HepG2 (cell line): ENCODE results near the gene BAIAP3. TPM values are rescaled to one million over a fixed set of nuclear protein-coding genes. Genes with fewer than 3 reads are reported as not detected.

Experiments
- KLF9 ChIP-seq: IDR thresholded peaks from 2 replicates; pipeline ENCODE4 v1.6.1; 2016; ENCODE audit warnings: low read depth
- NFE2 ChIP-seq: sonication (generic); formaldehyde crosslinking; IDR thresholded peaks from 2 replicates; pipeline ENCODE4 v1.4.0; 2020; ENCODE audit warnings: missing genetic modification reagents
- NFYB ChIP-seq: sonication (generic); formaldehyde crosslinking; IDR thresholded peaks from 2 replicates; pipeline ENCODE4 v1.4.0; 2020; ENCODE audit warnings: missing genetic modification reagents
- ZNF263 ChIP-seq: sonication (generic); formaldehyde crosslinking; IDR thresholded peaks from 2 replicates; pipeline ENCODE4 v1.4.0; 2020; ENCODE audit warnings: missing genetic modification reagents
- ZNF331 ChIP-seq: sonication (generic); formaldehyde crosslinking; IDR thresholded peaks from 2 replicates; pipeline ENCODE4 v1.4.0; 2020; ENCODE audit warnings: missing genetic modification reagents
- ZNF572 ChIP-seq: sonication (generic); formaldehyde crosslinking; IDR thresholded peaks from 2 replicates; pipeline ENCODE4 v1.5.1; 2020; ENCODE audit warnings: mild to moderate bottlenecking, missing genetic modification reagents
- ZNF720 ChIP-seq: sonication (generic); formaldehyde crosslinking; IDR thresholded peaks from 2 replicates; pipeline ENCODE4 v1.4.0; 2020; ENCODE audit warnings: missing genetic modification reagents
- polyA plus RNA-seq, 8 experiments: library from polyadenylated mRNA; depleted of rRNA in 3 of 8; stranded (reverse) in 7 of 8; unstranded in 1 of 8; fragments of >200 nt; fragmentation: Illumina TruSeq in 4 of 8; extraction: Trizol in 4 of 8; gene quantifications; 2 replicates each; pipeline versions ENCODE4 v1.2.1 to v1.2.3, GENCODE V29; 2011 to 2016; ENCODE audit warnings: low read depth in 4 of 8, missing spikeins in 1 of 8, mixed read lengths in 1 of 8; ENCODE audit not compliant: insufficient read depth in 1 of 8
- total RNA-seq, 5 experiments: library from RNA; depleted of rRNA; stranded (reverse); fragments of >200 nt; fragmentation: Illumina TruSeq; extraction: Trizol; gene quantifications; 2 replicates each; pipeline ENCODE4 v1.2.3, GENCODE V29; 2016; ENCODE audit warnings: low read depth in 1 of 5
- TF ChIP-seq, protein P1 (sequence below): IDR thresholded peaks from 2 replicates; pipeline ENCODE4 v1.4.0; 2020; ENCODE audit warnings: mild to moderate bottlenecking, missing genetic modification reagents
- TF ChIP-seq, protein P2 (sequence below): sonication (generic); formaldehyde crosslinking; IDR thresholded peaks from one replicate; pipeline ENCODE4 v1.5.1; 2020; ENCODE audit warnings: mild to moderate bottlenecking, missing genetic modification reagents; ENCODE audit errors: not compliant biosample characterization
- TF ChIP-seq, protein P3 (sequence below): sonication (generic); formaldehyde crosslinking; IDR thresholded peaks from 2 replicates; pipeline ENCODE4 v1.5.0; 2020; ENCODE audit warnings: missing genetic modification reagents, mild to moderate bottlenecking, borderline replicate concordance
- TF ChIP-seq, protein P4 (sequence below): sonication (generic); formaldehyde crosslinking; IDR thresholded peaks from 2 replicates; pipeline ENCODE4 v1.8.1; 2023; ENCODE audit warnings: mild to moderate bottlenecking, missing genetic modification reagents
- TF ChIP-seq, protein P5 (sequence below): sonication (generic); formaldehyde crosslinking; IDR thresholded peaks from 2 replicates; pipeline ENCODE4 v1.4.0; 2020; ENCODE audit warnings: missing genetic modification reagents

BAIAP3 gene
- total and polyA plus RNA-seq, 2 of the 13 experiments (the other 11 are each of a cell fraction or from before 2014, with no cell fraction given) = 3.2 to 5.7 TPM

DNA sequence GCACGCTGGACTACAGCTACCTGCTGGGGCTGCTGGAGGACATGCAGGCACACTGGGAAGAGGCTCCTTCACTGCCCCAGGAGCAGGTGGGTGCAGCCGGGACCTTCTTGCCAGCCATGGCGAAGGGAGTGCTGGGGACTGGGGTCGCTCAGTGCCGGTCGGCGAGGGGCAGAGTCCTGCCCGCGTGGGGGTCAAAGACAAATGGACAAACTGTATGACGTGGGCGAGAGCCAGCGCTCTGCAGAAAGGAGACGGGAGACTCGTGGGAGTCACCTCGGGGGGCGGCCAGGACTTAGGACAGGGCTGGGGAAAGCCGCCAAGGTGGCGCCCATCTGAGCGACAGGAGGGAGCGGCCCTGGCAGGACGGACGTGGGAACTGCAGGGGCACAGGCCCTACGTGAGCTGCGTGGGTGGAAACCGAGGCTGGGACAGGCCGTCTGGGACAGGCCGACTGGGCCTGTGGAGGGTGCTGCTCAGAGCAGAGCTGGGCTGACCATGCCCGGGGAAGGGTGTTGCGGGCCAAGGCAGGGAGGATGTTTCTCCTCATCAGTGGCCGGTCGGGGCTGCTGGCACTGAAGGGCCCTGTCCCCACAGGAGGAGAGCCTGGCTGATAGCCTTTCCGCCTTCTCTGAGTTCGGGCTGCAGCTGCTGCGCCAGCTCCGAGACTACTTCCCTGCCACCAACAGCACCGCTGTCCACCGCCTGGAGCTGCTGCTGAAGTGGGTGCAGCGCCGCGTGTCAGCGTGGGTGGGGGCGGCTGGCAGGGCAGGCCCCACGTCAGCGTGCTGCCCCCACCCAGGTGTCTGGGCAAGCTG, 10.2 kb downstream of the BAIAP3 start (continued):
- TF ChIP-seq, protein P1, sequence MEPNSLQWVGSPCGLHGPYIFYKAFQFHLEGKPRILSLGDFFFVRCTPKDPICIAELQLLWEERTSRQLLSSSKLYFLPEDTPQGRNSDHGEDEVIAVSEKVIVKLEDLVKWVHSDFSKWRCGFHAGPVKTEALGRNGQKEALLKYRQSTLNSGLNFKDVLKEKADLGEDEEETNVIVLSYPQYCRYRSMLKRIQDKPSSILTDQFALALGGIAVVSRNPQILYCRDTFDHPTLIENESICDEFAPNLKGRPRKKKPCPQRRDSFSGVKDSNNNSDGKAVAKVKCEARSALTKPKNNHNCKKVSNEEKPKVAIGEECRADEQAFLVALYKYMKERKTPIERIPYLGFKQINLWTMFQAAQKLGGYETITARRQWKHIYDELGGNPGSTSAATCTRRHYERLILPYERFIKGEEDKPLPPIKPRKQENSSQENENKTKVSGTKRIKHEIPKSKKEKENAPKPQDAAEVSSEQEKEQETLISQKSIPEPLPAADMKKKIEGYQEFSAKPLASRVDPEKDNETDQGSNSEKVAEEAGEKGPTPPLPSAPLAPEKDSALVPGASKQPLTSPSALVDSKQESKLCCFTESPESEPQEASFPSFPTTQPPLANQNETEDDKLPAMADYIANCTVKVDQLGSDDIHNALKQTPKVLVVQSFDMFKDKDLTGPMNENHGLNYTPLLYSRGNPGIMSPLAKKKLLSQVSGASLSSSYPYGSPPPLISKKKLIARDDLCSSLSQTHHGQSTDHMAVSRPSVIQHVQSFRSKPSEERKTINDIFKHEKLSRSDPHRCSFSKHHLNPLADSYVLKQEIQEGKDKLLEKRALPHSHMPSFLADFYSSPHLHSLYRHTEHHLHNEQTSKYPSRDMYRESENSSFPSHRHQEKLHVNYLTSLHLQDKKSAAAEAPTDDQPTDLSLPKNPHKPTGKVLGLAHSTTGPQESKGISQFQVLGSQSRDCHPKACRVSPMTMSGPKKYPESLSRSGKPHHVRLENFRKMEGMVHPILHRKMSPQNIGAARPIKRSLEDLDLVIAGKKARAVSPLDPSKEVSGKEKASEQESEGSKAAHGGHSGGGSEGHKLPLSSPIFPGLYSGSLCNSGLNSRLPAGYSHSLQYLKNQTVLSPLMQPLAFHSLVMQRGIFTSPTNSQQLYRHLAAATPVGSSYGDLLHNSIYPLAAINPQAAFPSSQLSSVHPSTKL (CRISPR knock-in tag) = no peak
- TF ChIP-seq, protein P2, sequence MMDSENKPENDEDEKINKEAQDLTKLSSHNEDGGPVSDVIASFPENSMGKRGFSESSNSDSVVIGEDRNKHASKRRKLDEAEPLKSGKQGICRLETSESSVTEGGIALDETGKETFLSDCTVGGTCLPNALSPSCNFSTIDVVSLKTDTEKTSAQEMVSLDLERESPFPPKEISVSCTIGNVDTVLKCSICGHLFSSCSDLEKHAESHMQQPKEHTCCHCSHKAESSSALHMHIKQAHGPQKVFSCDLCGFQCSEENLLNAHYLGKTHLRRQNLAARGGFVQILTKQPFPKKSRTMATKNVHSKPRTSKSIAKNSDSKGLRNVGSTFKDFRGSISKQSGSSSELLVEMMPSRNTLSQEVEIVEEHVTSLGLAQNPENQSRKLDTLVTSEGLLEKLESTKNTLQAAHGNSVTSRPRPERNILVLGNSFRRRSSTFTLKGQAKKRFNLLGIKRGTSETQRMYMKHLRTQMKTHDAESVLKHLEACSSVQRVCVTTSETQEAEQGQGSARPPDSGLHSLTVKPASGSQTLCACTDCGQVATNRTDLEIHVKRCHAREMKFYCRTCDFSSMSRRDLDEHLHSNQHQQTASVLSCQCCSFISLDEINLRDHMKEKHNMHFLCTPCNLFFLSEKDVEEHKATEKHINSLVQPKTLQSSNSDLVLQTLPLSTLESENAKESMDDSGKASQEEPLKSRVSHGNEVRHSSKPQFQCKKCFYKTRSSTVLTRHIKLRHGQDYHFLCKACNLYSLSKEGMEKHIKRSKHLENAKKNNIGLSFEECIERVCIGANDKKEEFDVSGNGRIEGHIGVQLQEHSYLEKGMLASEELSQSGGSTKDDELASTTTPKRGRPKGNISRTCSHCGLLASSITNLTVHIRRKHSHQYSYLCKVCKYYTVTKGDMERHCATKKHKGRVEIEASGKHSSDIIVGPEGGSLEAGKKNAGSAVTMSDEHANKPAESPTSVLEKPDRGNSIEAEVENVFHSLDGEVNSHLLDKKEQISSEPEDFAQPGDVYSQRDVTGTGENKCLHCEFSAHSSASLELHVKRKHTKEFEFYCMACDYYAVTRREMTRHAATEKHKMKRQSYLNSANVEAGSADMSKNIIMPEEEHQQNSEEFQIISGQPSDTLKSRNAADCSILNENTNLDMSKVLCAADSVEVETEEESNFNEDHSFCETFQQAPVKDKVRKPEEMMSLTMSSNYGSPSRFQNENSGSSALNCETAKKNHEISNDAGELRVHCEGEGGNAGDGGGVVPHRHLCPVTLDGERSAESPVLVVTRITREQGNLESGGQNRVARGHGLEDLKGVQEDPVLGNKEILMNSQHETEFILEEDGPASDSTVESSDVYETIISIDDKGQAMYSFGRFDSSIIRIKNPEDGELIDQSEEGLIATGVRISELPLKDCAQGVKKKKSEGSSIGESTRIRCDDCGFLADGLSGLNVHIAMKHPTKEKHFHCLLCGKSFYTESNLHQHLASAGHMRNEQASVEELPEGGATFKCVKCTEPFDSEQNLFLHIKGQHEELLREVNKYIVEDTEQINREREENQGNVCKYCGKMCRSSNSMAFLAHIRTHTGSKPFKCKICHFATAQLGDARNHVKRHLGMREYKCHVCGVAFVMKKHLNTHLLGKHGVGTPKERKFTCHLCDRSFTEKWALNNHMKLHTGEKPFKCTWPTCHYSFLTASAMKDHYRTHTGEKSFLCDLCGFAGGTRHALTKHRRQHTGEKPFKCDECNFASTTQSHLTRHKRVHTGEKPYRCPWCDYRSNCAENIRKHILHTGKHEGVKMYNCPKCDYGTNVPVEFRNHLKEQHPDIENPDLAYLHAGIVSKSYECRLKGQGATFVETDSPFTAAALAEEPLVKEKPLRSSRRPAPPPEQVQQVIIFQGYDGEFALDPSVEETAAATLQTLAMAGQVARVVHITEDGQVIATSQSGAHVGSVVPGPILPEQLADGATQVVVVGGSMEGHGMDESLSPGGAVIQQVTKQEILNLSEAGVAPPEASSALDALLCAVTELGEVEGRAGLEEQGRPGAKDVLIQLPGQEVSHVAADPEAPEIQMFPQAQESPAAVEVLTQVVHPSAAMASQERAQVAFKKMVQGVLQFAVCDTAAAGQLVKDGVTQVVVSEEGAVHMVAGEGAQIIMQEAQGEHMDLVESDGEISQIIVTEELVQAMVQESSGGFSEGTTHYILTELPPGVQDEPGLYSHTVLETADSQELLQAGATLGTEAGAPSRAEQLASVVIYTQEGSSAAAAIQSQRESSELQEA (CRISPR knock-in tag) = no peak
- TF ChIP-seq NFE2 (CRISPR knock-in tag) (no peak), ZNF572 (CRISPR knock-in tag) (0 out of 2 replicates have a peak, but pooled peaks have one; percentile 43), ZNF331 (CRISPR knock-in tag) (no peak), KLF9 (CRISPR knock-in tag) (no peak), NFYB (CRISPR knock-in tag) (no peak), ZNF720 (CRISPR knock-in tag) (no peak), ZNF263 (CRISPR knock-in tag) (no peak)
- TF ChIP-seq, protein P3, sequence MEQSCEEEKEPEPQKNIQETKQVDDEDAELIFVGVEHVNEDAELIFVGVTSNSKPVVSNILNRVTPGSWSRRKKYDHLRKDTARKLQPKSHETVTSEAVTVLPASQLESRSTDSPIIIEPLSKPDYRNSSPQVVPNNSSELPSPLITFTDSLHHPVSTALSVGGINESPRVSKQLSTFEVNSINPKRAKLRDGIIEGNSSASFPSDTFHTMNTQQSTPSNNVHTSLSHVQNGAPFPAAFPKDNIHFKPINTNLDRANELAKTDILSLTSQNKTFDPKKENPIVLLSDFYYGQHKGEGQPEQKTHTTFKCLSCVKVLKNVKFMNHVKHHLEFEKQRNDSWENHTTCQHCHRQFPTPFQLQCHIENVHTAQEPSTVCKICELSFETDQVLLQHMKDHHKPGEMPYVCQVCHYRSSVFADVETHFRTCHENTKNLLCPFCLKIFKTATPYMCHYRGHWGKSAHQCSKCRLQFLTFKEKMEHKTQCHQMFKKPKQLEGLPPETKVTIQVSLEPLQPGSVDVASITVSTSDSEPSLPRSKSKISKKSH (CRISPR knock-in tag) = no peak
- TF ChIP-seq, protein P4, sequence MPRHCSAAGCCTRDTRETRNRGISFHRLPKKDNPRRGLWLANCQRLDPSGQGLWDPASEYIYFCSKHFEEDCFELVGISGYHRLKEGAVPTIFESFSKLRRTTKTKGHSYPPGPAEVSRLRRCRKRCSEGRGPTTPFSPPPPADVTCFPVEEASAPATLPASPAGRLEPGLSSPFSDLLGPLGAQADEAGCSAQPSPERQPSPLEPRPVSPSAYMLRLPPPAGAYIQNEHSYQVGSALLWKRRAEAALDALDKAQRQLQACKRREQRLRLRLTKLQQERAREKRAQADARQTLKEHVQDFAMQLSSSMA (CRISPR knock-in tag) = peak; percentile 36; the same call in 1 of the 2 replicates
- TF ChIP-seq, protein P5, sequence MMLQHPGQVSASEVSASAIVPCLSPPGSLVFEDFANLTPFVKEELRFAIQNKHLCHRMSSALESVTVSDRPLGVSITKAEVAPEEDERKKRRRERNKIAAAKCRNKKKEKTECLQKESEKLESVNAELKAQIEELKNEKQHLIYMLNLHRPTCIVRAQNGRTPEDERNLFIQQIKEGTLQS (CRISPR knock-in tag) = no peak
